ENCODE results near the gene IL34. TPM values are rescaled to one million over a fixed set of nuclear protein-coding genes. Genes with fewer than 3 reads are reported as not detected.

IL34 gene
- total and polyA plus RNA-seq, 9 donors = 6.2 to 10.9 (median 8.1) TPM

- DNase-seq = no peak
- peaks cover 6% of the 10 kb centered on the region for H3K36me3 ChIP-seq (ENCODE audit: control insufficient read depth, insufficient read depth, low read length)
- 45% methylated on average over 22 of the region's 22 CpGs for WGBS (ENCODE audit: insufficient coverage)
These were observed 10.4 kb downstream of the IL34 start for GRCh38 chr16:70656712-70657263.

GRCh38 chr16:70657956-70658355 lies 11.6 kb downstream of the IL34 start:
- 51% methylated on average over 3 of the region's 7 CpGs for whole genome bisulfite sequencing (ENCODE audit: insufficient coverage)
- peak; percentile 74 for DNase-seq
- no peaks in the 10 kb centered on the region for H3K27me3 ChIP-seq (ENCODE audit: control insufficient read depth, insufficient read depth, low read length)
- H3K4me1 ChIP-seq (ENCODE audit: control insufficient read depth, insufficient read depth, low read length) = peaks cover 54% of the 10 kb centered on the region
- H3K4me3 ChIP-seq (ENCODE audit: low read length) = no peak overlapping the region
- no peak overlapping the region for H3K27ac ChIP-seq (ENCODE audit: low read length)
- peaks cover 16% of the 10 kb centered on the region for H3K36me3 ChIP-seq (ENCODE audit: control insufficient read depth, insufficient read depth, low read length)
- H3K9me3 ChIP-seq (replicated peaks; ENCODE audit: control insufficient read depth, low read depth, low read length) = no peaks in the 10 kb centered on the region

More at GRCh38 chr16:70656712-70657263, 10.4 kb downstream of the IL34 start:
- Histone ChIP-seq H3K9me3 (replicated peaks; ENCODE audit: control insufficient read depth, low read depth, low read length) (no peaks in the 10 kb centered on the region), H3K27me3 (ENCODE audit: control insufficient read depth, insufficient read depth, low read length) (no peaks in the 10 kb centered on the region), H3K27ac (ENCODE audit: low read length) (no peak overlapping the region), H3K4me1 (ENCODE audit: control insufficient read depth, insufficient read depth, low read length) (peaks cover 42% of the 10 kb centered on the region), H3K4me3 (ENCODE audit: low read length) (no peak overlapping the region)

GRCh38 chr16:70658921-70659320 lies 12.6 kb downstream of the IL34 start:
- Histone ChIP-seq H3K36me3 (ENCODE audit: control insufficient read depth, insufficient read depth, low read length) (peaks cover 26% of the 10 kb centered on the region), H3K27ac (ENCODE audit: low read length) (no peak overlapping the region), H3K9me3 (replicated peaks; ENCODE audit: control insufficient read depth, low read depth, low read length) (no peaks in the 10 kb centered on the region), H3K4me1 (ENCODE audit: control insufficient read depth, insufficient read depth, low read length) (peaks cover 57% of the 10 kb centered on the region), H3K27me3 (ENCODE audit: control insufficient read depth, insufficient read depth, low read length) (no peaks in the 10 kb centered on the region), H3K4me3 (ENCODE audit: low read length) (no peak overlapping the region)
- WGBS (ENCODE audit: insufficient coverage) = 80% methylated on average over 1 of the region's 5 CpGs
- peak; percentile 11 for DNase-seq

DNA sequence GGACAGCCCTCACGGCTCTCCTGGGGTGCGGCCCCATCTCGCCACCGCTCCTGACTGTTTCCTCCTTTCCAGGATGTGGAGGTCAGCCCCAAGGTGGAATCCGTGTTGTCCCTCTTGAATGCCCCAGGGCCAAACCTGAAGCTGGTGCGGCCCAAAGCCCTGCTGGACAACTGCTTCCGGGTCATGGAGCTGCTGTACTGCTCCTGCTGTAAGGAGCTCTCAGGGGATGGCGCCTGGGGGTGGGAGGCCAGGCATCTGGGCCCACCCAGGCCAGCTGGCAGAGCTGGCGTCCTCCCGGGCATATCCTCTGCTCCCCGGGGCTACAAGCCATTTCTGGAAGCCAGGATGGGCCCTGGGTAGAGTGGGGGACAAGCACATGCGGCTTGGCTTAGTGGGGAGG lies 13.2 kb downstream of the IL34 start:
- no peak overlapping the region for H3K4me3 ChIP-seq (ENCODE audit: low read length)
- 89% methylated on average over 9 of the region's 12 CpGs for WGBS (ENCODE audit: insufficient coverage)
- no peak overlapping the region for H3K27ac ChIP-seq (ENCODE audit: low read length)
- peak; percentile 7 for DNase-seq
- H3K36me3 ChIP-seq (ENCODE audit: control insufficient read depth, insufficient read depth, low read length) = peaks cover 32% of the 10 kb centered on the region
- H3K4me1 ChIP-seq (ENCODE audit: control insufficient read depth, insufficient read depth, low read length) = peaks cover 51% of the 10 kb centered on the region
- H3K9me3 ChIP-seq (replicated peaks; ENCODE audit: control insufficient read depth, low read depth, low read length) = no peaks in the 10 kb centered on the region
- H3K27me3 ChIP-seq (ENCODE audit: control insufficient read depth, insufficient read depth, low read length) = no peaks in the 10 kb centered on the region

- 78% methylated on average over 15 of the region's 16 CpGs for WGBS (ENCODE audit: insufficient coverage)
- Histone ChIP-seq H3K27me3 (ENCODE audit: control insufficient read depth, insufficient read depth, low read length) (no peaks in the 10 kb centered on the region), H3K36me3 (ENCODE audit: control insufficient read depth, insufficient read depth, low read length) (peaks cover 38% of the 10 kb centered on the region), H3K4me1 (ENCODE audit: control insufficient read depth, insufficient read depth, low read length) (peaks cover 51% of the 10 kb centered on the region), H3K27ac (ENCODE audit: low read length) (no peak overlapping the region), H3K4me3 (ENCODE audit: low read length) (no peak overlapping the region), H3K9me3 (replicated peaks; ENCODE audit: control insufficient read depth, low read depth, low read length) (no peaks in the 10 kb centered on the region)
- DNase-seq = peak; percentile 5
These were observed 13.8 kb downstream of the IL34 start for GRCh38 chr16:70659953-70660671.

GRCh38 chr16:70660672-70661350 lies 14.5 kb downstream of the IL34 start:
- Histone ChIP-seq H3K27ac (ENCODE audit: low read length) (no peak overlapping the region), H3K36me3 (ENCODE audit: control insufficient read depth, insufficient read depth, low read length) (peaks cover 45% of the 10 kb centered on the region), H3K27me3 (ENCODE audit: control insufficient read depth, insufficient read depth, low read length) (no peaks in the 10 kb centered on the region), H3K4me3 (ENCODE audit: low read length) (no peak overlapping the region), H3K4me1 (ENCODE audit: control insufficient read depth, insufficient read depth, low read length) (peaks cover 51% of the 10 kb centered on the region), H3K9me3 (replicated peaks; ENCODE audit: control insufficient read depth, low read depth, low read length) (no peaks in the 10 kb centered on the region)
- DNase-seq = peak; percentile 18
- 27% methylated on average over 2 of the region's 7 CpGs for WGBS (ENCODE audit: insufficient coverage)

- peaks cover 52% of the 10 kb centered on the region for H3K36me3 ChIP-seq (ENCODE audit: control insufficient read depth, insufficient read depth, low read length)
- peaks cover 49% of the 10 kb centered on the region for H3K4me1 ChIP-seq (ENCODE audit: control insufficient read depth, insufficient read depth, low read length)
- H3K27me3 ChIP-seq (ENCODE audit: control insufficient read depth, insufficient read depth, low read length) = no peaks in the 10 kb centered on the region
- DNase-seq = peak; percentile 41
- H3K9me3 ChIP-seq (replicated peaks; ENCODE audit: control insufficient read depth, low read depth, low read length) = no peaks in the 10 kb centered on the region
- 56% methylated on average over 10 of the region's 17 CpGs for WGBS (ENCODE audit: insufficient coverage)
- H3K4me3 ChIP-seq (ENCODE audit: low read length) = no peak overlapping the region
- no peak overlapping the region for H3K27ac ChIP-seq (ENCODE audit: low read length)
These were observed 15.2 kb downstream of the IL34 start for GRCh38 chr16:70661534-70661917.

- H3K27ac ChIP-seq (ENCODE audit: low read length) = no peak overlapping the region
- DNase-seq = peak; percentile 61
- WGBS (ENCODE audit: insufficient coverage) = 54% methylated on average over 21 of the region's 21 CpGs
These were observed 15.7 kb downstream of the IL34 start for GRCh38 chr16:70661918-70662641.

GRCh38 chr16:70662991-70663523 lies 16.7 kb downstream of the IL34 start:
- peak; percentile 16 for DNase-seq
- H3K27ac ChIP-seq (ENCODE audit: low read length) = no peak overlapping the region
- peaks cover 64% of the 10 kb centered on the region for H3K36me3 ChIP-seq (ENCODE audit: control insufficient read depth, insufficient read depth, low read length)
- H3K4me3 ChIP-seq (ENCODE audit: low read length) = no peak overlapping the region
- H3K9me3 ChIP-seq (replicated peaks; ENCODE audit: control insufficient read depth, low read depth, low read length) = no peaks in the 10 kb centered on the region
- H3K27me3 ChIP-seq (ENCODE audit: control insufficient read depth, insufficient read depth, low read length) = no peaks in the 10 kb centered on the region
- peaks cover 39% of the 10 kb centered on the region for H3K4me1 ChIP-seq (ENCODE audit: control insufficient read depth, insufficient read depth, low read length)
- 79% methylated on average over 8 of the region's 13 CpGs for WGBS (ENCODE audit: insufficient coverage)

More at GRCh38 chr16:70661918-70662641, 15.7 kb downstream of the IL34 start:
- Histone ChIP-seq H3K4me1 (ENCODE audit: control insufficient read depth, insufficient read depth, low read length) (peaks cover 44% of the 10 kb centered on the region), H3K9me3 (replicated peaks; ENCODE audit: control insufficient read depth, low read depth, low read length) (no peaks in the 10 kb centered on the region), H3K27me3 (ENCODE audit: control insufficient read depth, insufficient read depth, low read length) (no peaks in the 10 kb centered on the region), H3K36me3 (ENCODE audit: control insufficient read depth, insufficient read depth, low read length) (peaks cover 57% of the 10 kb centered on the region), H3K4me3 (ENCODE audit: low read length) (no peak overlapping the region)
